Fibroblast of pulmonary artery (primary cell): Measurements from ENCODE around the gene BICC1.

Experiments used
- DNase-seq: peaks from one replicate; pipeline ENCODE4 v3.0.0-alpha.2; 2010; ENCODE audit warnings: low read depth
- H3K4me3 ChIP-seq: replicated peaks from 2 replicates; pipeline ENCODE4 v1.5.1; 2011; ENCODE audit warnings: low read depth, mild to moderate bottlenecking, control low read depth, low read length, moderate library complexity
- TF ChIP-seq, protein P1 (sequence below): IDR thresholded peaks from 2 replicates; pipeline ENCODE4 v1.5.1; 2011; ENCODE audit warnings: mild to moderate bottlenecking, control low read depth, low read length, inconsistent platforms; ENCODE audit errors: missing control alignments

Gene BICC1

DNA sequence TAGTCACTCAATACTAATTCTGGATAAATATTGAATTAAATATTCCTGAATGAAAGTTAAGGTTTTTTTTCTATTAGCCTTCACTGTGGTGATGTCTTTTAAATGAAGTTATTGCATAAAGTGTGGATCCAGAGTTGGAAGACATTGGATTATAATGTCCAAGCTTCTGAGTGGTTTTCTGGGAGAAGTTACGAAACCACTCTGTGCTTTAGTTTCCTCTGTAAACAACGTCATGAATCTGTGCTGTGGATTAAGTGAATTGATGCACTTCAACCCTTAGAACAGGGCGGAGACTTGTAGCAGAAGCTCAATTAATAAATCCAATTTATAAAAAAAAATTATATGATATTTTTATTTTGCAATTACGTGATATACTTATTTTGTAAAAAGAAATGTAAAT is 271.7 kb downstream of the BICC1 start:
- peak; percentile 60 for DNase-seq
- no peak overlapping the region for H3K4me3 ChIP-seq
- TF ChIP-seq, protein P1, sequence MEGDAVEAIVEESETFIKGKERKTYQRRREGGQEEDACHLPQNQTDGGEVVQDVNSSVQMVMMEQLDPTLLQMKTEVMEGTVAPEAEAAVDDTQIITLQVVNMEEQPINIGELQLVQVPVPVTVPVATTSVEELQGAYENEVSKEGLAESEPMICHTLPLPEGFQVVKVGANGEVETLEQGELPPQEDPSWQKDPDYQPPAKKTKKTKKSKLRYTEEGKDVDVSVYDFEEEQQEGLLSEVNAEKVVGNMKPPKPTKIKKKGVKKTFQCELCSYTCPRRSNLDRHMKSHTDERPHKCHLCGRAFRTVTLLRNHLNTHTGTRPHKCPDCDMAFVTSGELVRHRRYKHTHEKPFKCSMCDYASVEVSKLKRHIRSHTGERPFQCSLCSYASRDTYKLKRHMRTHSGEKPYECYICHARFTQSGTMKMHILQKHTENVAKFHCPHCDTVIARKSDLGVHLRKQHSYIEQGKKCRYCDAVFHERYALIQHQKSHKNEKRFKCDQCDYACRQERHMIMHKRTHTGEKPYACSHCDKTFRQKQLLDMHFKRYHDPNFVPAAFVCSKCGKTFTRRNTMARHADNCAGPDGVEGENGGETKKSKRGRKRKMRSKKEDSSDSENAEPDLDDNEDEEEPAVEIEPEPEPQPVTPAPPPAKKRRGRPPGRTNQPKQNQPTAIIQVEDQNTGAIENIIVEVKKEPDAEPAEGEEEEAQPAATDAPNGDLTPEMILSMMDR: no peak

DNA sequence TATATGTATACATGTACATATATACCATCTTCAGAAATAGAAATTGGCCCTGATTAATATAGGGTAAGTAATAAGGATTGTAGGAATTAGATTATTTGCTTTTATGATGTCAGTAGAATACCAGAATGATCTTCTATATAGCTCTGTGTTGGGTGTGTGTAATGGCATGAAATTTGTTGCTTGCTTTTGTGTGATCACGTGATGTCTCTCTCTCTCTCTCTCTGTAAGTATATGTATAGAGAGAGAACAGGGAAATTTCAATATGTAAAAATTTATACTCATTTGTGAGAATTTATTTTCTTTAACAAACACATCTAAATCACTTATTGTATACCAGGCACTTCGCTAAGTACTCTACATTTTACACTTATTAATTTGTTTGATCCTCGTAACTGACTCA is 272.7 kb downstream of the BICC1 start:
- no peak overlapping the region for H3K4me3 ChIP-seq
- TF ChIP-seq, protein P1: no peak
- no peak for DNase-seq

DNA sequence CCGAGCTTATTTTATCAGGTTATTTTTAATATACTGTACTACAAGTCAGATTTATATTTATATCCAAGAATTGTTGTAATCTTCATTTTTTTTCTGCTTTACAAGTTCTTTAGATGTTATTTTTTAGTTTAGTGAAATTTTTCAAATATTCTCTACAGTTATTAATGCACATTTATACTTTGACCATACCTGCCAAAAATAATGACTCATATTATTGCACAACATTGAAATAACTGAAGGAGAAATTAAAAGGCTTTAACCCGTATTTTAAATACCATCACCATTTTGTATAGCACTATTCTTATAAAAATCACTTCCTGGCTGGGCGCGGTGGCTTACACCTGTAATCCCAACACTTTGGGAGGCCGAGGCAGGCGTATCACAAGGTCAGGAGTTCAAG is 278.5 kb downstream of the BICC1 start:
- DNase-seq: peak; percentile 71
- H3K4me3 ChIP-seq: no peak overlapping the region
- TF ChIP-seq, protein P1: no peak

DNA sequence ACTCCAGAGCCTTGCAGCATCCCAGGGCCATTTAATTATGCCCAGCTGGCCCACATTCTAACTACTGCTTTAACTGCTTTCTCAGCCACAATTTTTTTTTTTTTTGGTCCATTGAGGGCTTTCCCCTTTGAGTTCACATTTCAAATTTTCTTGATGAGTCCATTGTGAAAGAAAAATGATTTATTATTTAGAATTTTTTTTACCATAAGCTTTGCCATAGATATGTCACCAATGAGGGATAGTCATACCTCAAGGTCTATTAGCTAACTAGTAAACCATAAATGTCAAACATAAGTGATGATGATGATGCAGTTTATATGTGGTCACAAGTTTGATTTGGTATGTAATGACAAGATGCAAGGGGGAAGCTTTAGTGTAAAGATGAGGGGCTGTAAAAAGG is 282.9 kb downstream of the BICC1 start:
- TF ChIP-seq, protein P1: no peak
- no peak for DNase-seq
- H3K4me3 ChIP-seq: no peak overlapping the region

DNA sequence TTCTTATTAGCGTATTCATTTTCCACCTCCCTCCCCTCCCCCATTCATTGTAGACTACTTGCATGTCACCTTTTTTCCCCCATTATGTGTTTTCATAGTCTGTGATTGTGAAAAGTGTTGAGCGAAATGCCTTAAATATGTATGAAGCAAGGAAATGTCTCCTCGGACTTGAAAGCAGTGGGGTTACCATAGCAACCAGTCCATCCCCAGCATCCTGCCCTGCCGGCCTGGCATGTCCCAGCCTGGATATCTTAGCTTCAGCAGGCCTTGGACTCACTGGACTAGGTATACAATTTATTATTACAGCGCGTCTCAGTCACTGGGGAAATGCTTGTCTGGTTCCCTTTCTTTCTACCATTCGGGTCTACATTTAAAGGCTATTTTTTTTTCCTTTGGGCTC is 283.6 kb downstream of the BICC1 start:
- DNase-seq: no peak
- TF ChIP-seq, protein P1: no peak
- no peak overlapping the region for H3K4me3 ChIP-seq

DNA sequence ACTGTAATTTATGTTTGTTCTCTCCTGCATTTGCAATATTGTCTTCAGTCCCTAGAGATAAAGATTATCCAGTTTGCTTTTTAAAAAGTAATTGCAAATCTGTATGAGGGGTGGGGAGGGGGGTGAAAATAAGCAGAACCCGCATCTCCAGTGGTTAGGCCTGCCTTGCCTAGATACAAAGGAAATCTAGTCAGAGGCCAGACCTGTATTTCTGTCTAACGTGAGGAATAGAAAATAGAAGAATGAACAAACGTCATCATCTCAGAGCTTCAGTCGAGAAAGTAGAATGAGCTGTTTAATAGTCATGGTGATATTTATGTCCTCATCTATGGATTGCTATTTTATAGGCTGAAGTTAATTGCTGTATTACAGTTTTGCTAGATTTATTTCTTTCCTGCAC is 284.2 kb downstream of the BICC1 start:
- no peak for DNase-seq
- TF ChIP-seq, protein P1: no peak
- no peak overlapping the region for H3K4me3 ChIP-seq

DNA sequence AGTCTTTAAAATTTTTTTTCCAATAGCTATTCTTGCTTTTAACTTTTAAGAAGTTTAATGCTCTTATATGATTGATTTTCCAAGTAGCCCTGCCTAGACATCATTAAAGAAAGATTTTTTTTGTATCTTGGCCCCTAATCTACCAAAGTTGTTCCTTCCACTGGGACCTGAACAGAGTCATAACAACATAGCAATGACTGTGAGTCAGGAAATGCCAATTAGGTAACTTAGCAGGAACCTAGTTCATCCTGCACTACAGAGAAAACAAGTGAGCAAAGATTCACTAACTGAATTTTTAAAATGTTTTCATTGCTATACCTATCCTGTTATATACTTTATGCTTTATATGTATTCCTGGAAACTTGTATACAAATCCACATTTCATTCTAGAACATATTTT is 284.7 kb downstream of the BICC1 start:
- TF ChIP-seq, protein P1: no peak
- no peak for DNase-seq

More for the DNA sequence above, 284.7 kb downstream of the BICC1 start:
- no peak overlapping the region for H3K4me3 ChIP-seq
